HG03521 (cell line): Measurements from ENCODE around the gene FUBP3.
"Not testable (repeated sequence)": the region's sequence is repeated elsewhere in the genome, so short reads cannot be mapped to it uniquely, and the experiment has no call there.

ENCODE experiments used
- ATAC-seq: cut with Tn5 transposase; IDR thresholded peaks from one replicate; pipeline ENCODE4 v1.9.1; 2021; ENCODE audit warnings: mild to moderate bottlenecking, moderate library complexity; ENCODE audit not compliant: unreplicated experiment

The FUBP3 gene

DNA sequence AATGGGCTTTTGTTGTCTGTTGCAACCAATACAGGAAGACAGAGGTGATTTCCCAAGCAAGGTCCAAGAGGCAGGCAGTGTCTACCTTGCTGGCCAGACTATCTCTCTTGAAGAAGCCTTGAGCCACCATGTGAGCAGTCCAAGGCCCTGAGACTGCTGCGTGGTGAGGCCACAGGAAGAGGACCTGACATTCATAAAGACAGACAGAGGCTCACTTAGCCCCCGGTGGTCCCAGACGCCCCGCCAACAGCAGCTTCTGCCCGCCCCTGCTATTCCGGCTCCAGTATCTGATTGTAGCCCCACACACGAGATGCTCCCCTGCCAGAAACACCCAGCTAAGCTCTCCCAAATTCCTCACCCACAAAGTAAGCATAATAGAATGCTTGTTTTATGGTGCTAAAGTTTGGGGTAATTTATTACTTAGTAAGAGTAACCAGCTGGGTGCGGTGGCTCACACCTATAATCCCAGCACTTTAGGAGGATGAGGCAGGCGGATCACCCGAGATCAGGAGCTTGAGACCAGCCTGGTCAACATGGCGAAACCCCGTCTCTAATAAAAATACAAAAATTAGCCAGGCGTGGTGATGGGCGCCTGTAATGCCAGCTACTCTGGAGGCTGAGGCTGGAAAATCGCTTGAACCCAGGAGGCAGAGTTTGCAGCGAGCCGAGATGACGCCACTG is 22.8 kb upstream of the FUBP3 start:
- no peak for ATAC-seq

DNA sequence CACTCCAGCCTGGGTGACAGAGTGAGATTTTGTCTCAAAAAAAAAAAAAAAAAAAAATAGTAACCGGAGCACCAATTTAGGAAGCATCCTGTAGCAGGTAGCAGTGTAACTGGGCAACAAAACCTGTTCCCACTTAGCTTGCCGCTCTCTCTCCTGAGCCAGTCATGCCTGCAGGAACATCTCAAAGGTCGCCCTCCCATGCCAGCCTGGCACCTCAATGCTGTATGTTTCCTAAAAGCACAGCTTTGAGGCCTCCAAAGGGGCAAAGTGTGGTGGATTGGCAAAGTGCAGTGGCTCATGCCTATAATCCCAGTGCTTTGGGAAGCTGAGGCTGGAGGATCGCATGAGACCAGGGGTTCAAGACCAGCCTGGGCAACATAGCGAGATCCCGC is 22.3 kb upstream of the FUBP3 start:
- ATAC-seq = no peak

DNA sequence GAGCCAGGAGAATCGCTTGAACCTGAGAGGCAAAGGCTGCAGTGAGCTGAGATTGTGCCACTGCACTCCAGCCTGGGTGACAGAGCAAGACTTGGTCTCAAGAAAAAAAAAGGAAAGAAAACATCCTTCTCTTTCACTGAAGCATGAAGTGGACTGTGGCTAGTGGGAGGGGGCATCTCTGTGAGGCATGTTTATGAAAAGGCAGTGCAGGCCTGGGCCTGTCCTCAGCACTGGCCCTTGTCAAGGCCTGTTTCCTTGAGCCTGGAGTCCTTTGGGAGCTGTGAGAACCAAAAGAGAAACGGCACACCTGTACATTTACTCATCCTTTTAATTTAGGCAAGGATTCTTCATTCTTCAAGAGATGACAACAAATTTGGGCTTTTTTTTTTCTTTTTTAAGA is 18.3 kb upstream of the FUBP3 start:
- no peak for ATAC-seq

DNA sequence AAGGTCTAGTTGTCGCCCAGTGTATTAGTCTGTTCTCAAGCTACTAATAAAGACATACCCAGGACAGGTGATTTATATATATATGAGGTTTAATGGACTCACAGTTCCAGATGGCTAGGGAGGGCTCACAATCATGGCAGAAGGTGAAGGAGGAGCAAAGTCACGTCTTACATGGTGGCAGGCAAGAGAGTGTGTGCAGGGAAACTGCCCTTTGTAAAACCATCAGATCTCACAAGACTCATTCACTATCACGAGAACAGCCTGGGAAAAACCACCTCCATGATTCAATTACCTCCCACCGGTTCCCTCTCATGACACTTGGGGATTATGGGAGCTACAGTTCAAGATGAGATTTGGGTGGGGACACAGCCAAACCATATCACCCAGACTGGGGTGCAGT is 16.9 kb upstream of the FUBP3 start:
- not testable (repeated sequence) for ATAC-seq

DNA sequence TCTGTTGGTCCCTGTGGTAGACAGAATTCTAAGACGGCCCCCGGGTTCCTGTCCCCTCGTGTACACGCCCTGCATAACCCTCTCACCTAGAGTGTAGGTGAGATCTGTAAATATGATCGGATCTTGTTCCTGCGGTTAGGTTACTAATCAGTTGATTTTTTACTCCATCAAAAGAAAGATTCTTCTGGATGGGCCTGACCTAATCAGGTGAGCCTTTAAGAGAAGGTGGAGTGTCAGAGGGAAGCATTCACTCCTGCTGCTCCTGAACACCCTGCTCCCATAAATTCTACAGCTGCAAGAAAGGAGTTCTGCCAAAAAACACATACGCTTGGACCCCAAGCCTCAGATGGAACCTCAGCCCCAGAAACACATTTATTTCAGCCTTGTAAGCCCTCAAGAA is 15.6 kb upstream of the FUBP3 start:
- no peak for ATAC-seq

DNA sequence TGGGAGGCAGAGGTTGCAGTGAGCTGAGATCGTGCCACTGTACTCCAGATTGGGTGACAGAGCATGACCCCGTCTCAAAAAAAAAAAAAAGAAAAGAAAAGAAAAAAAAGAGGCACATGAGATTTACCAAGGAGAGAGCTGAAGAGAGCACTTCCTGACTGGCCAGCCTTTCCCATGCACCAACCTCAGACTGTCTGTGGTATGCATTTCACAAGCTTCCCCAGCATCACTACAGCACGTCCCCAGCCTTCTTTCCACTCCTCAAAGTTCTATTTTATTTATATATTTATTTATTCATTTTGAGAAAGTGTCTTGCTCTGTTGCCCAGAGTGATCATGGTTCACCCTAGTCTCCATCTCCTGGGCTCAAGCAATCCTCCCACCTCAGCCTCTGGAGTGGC is 13.6 kb upstream of the FUBP3 start:
- no peak for ATAC-seq

DNA sequence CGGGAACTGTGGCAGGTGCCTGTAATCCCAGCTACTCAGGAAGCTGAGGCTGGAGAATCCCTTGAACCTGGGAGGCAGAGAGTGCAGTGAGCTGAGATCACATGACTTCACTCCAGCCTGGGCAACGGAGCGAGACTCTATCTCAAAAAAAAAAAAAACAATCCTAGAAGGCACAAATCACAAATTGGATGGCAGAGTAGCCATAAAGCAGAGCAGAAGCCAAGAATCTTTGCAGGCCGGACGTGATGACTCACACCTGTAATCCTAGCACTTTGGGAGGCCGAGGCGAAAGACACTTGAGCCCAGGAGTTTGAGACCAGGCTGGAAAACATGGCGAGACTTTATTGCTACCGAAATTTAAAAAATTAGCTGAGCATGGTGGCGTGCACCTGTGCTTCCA is 9.2 kb upstream of the FUBP3 start:
- no peak for ATAC-seq

DNA sequence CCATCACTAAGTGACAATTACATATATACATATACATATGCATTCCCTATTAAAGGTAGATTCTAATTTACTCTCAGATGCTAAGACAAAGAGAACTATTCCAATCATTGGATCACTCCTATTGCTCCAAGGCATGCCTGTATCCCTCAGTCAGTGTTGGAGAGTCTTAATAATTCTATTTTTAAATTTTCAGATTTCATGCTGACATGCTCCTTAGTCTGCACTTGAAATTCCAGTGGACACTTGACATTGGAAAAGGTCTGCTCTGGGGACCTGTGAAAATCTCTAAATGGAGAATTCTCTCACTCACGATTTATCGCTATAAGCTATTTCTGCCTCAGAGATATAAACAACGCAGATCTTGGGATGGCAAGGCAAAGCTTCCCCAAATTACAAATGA is 3.9 kb upstream of the FUBP3 start:
- no peak for ATAC-seq

DNA sequence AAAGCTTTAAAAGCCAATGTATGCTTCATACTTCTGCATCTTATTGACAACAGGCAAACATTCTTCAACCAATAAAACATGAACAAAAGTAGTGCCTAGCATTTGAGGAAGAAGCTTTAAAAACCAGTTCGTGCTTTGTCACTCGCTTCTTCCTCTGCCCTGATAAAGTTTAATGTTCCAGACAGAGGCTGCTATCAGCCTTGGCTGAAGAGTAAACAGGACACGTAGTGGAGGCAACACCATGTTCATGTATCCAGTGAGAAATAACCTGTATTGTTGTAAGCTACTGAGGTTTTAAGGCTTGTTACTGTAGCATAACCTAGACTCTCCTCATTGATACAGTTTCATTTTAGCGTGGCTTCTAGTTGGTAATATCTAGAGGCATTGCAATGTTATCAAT is 3.2 kb upstream of the FUBP3 start:
- ATAC-seq = no peak

DNA sequence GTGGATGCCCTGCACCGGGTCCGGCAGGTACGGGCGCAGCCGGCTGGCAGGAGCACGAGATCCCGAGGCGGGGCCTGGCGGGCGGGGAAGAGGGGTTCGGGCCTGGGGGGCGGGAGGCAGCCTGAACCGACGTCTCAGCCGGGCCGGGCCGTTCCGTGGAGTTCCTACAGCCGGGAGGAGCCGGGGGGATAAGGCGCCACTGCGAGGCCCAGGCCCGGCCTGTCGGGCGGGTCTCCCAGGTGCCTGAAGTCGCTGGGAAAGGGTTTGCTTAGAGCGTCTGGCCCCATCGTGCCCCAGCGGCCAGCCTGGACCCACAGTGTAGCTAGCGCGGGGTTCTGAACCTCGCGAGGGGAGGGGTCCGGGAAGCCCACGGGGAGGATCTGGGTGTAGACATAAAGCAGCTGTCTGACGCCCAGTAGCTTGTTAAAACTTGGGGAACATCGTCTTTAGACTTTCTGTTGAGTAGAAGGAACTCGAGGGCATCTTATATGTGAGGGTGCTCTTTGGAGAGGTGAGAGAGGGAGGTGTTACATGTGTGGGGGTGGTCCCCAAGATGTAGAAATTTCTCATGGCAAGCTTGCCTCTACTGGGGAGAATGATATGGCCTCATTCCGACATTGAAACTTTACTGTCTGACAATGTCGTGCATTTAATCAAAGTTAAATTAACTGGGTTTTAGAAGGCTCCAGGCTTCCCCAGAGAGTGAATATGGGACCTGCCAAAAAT is 524 bp downstream of the FUBP3 start:
- ATAC-seq = no peak

DNA sequence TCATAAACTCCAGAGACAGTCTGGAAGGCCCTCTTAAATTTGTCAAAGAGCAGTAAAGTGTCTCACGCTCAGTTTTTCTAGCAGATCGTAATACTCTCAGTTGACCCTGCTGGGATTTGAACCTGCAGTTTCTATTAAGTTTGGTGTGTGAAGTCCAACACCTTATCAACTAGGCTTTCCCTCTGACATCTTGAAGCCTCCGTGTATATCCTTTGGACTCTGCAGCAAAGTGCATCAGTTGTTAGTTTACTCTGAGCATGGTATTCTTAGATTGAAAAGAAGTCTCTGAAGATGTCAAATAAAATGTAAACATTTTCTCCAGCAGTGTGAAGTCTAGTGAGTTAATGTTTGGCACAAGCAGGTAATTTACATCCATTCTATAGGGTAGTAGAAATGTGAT is 2.4 kb downstream of the FUBP3 start:
- ATAC-seq = no peak

DNA sequence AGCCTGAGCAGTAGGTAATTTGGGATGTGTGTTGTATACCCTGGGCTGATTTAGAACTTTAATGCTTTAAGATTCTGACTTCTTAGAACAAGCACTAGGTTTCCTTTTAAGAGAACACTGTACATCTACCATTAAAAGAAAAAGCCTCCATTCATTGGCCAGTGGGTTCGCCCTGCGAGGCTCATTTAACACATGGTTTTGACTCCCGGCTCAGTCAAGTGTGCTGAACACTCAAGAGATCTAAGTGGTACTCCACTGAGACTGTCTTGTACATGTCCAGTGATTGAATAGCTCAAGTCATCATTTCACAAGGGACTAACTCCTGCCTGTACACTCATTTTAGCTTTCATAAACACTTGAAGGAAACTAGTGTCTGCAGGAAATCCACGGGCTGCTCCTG is 3.9 kb downstream of the FUBP3 start:
- no peak for ATAC-seq

DNA sequence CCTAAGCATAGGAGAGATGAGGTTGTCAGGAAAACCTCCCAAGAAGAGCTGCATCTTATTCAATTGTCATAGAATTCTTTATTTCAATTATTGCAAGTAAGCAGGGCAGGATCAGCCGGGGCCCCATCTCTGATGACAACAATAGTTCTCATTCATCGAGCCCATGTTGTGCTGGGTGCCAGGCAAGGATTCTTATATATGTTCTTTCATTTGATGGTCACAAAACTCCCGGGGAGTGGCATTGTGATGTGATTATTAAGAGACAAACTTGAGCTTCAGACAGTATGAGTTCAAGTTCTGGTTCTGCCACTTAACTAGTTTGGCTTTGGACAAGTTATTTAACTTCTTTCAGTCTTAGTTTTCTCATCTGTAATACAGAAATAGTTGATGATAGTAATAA is 8.5 kb downstream of the FUBP3 start:
- no peak for ATAC-seq

DNA sequence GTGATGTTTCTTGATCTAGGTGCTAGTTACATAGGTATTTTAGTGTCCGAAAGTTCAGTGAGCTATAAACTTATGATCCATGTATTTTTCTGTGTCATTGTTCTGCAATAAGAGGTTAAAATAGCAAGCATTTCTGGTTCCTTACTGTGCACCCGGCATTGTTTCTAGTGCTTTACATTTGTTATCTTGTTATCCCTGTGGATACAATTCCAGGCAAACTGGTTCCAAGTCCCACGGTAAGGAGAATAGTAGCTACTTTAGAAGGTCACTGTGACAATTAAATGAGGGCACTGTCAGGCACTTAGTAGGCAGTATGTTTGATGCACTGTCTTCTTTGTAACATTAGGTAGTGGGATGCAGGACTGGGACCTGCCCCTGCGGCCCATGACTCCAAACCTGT is 9.0 kb downstream of the FUBP3 start:
- ATAC-seq = no peak

DNA sequence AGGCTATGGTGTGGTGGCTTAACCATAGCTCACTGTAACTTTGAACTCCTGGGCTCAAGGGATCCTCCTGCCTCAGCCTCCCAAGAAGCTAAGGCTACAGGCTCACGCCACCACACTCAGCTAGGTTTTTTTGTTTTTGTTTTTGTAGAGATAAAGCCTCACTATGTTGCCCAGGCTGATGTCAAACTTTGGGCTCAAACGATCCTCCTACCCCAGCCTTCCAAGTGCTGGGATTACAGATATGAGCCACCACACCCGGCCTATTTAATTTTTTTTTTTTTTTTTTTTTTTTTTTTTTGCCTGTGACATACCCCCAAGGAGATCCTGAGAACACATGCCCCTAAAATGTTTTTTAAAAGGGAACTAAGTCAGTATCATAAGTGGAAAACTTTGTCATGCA is 10.4 kb downstream of the FUBP3 start:
- ATAC-seq = no peak

DNA sequence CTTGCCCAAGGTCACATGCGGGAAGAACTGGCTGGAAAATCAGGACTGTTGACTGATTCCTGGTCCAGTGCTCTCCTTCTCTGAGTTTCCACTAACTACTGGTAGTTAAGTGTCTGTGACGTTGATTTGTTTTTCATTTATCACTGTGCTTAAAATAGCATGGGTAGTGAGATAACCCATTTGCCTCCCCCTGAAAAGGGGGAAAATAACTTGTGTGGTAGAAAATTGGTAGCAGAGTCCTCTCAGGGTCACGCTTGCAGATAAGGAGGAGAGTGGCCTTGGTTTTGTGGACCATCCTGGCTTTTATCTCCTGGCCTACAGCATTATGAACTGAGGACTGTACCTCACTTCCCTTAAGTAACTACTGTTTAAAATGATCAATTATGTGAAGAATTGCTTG is 10.9 kb downstream of the FUBP3 start:
- no peak for ATAC-seq

DNA sequence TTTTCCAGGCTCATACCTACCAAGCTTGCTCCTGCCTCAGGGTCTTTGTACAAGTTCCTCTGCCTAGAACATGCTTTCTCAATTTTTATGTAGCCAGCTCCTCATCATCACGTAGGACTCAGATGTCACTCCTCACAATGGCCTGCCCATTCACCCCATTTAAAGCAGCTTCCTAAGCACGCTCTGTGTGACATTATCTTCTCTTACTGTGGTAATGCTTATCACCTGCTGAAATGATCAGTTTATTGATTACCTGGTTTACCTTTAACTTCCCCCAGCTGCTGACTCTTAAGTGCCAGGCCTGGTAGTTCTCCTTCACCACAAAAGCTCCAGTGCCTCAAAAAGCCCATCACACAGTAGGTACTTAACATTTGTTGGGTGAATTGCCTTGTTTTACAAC is 13.6 kb downstream of the FUBP3 start:
- no peak for ATAC-seq

DNA sequence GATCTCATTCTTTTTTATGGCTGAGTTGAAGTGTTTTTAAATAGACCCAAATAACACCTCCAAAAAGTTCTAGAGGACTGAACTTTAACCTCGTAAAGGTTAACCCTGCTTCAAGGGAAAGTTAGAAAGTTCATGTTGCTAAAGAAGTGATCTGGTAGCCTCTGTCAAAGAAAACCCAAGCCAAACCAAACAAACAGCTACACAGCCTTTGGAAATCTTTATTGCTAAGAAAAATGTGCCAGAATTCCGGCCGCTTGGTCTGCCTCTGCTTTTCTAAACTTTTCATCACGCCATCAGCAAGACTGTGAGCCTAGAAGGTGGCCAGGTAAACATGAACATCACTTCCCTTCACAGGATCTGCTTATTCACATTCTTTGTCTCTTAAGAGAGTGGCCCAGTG is 17.9 kb downstream of the FUBP3 start:
- no peak for ATAC-seq

DNA sequence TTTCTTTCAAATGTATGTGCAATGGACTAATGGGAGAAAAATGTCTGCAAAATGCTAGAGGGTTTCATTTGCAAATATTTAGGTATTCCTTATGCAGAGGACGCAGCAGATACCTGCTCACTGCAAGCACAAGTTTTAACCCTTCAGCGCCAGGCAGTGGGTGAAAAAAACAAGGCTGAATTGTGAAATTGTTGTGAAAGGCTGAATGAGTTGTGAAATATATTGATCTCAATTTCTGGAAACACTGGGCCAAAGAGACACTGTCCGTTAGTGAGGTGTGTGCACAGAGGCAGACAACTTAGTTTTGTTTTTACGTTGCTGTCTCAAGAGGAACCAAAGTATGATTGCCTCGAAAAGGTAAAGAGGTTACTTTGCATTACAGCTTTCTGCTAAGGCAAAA is 18.8 kb downstream of the FUBP3 start:
- ATAC-seq = no peak

DNA sequence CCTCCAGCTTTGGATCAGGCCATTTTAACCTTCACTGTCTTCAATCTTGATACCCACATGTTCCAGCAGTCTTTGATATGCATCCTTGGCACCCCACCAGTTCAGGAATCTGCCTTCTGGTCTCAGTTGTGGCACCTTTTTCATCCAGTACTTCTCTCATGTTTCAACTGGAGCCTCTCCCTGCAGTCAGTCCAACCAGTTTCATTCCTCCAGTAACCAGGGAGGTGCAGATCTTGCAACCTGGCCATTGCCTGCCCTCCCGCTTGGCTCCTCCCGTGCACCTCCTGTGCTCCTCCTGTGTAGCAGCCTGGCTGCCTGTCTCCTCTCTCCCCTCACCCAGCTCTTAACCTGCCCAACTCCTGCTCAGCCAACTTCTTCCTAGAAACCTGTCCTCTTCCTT is 20.2 kb downstream of the FUBP3 start:
- no peak for ATAC-seq

DNA sequence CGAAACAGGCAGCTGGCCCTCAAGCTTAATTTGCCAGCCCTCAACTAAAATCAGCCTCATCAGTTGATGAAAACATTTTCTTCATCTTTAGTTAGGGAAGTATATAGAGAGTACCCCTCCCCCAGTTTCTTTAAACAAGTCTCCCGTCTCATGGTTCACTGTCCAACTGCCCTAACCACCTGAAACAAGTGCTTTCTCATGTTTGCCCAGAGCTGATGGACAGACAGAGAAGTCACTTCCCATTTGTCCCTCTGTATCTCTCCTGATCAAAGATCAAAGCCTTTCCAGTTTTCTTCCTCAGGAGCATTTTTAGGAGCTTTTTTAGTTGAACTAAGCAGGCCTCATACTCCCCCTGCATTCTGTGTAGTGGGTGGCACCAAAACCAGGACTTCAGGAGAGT is 21.7 kb downstream of the FUBP3 start:
- no peak for ATAC-seq

DNA sequence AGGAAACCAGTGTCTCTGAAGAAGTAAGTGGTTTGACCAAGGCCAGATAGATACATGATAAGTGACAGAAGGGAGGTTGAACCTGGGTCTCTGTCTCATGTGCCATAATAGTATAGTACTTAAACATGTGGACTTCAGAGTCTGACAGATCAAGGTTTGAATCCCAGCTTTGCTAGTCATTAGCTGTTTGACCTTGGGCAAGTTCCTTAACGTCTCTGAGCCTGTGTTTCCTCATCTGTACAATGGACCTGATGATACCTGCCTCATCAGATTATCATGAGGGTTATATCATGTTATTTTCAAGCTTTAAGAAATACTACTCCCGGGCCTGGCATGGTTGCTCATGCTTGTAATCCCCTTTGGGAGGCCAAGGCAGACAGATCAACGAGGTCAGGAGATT is 24.9 kb downstream of the FUBP3 start:
- no peak for ATAC-seq
